ENCODE results near the gene CDKAL1. TPM values are rescaled to one million over a fixed set of nuclear protein-coding genes. Genes with fewer than 3 reads are reported as not detected.

The CDKAL1 gene
- total and polyA plus RNA-seq, 2 of the 13 experiments (the other 11 are each of a cell fraction or from before 2014, with no cell fraction given), result 9.5 to 27.7 TPM

- 100% methylated on average over 1 of the region's 1 CpG for WGBS (ENCODE audit: low lambda C conversion rate)
- Histone ChIP-seq H2AFZ (ENCODE audit: low read length) (no peak overlapping the region), H3K27ac (ENCODE audit: extremely low read length, insufficient read depth, low read length) (no peak overlapping the region), H3K9ac (ENCODE audit: insufficient read depth, low read depth, low read length) (no peak overlapping the region), H3K36me3 (replicated peaks in 1 of 2; ENCODE audit: control insufficient read depth in 1 of 2, insufficient read depth in 2 of 2, low read length in 2 of 2) (peaks cover 5 to 30% of the 10 kb centered on the region in 2 experiments; a peak in 3 of 5 replicates), H3K27me3 (ENCODE audit: control insufficient read depth in 1 of 2, insufficient read depth in 2 of 2, low read length in 2 of 2) (no peaks in the 10 kb centered on the region), H3K4me1 (ENCODE audit: insufficient read depth, low read length) (0 out of 2 replicates have a peak, but pooled peaks cover 5% of the 10 kb centered on the region), H4K20me1 (ENCODE audit: insufficient read depth, low read length) (no peaks in the 10 kb centered on the region), H3K79me2 (ENCODE audit: insufficient read depth, low read length) (no peaks in the 10 kb centered on the region), H3K4me2 (ENCODE audit: low read depth, low read length) (no peak overlapping the region), H3K4me3 (replicated peaks in 1 of 3; ENCODE audit: insufficient read depth in 1 of 3, low read depth in 2 of 3, low read length in 3 of 3) (no peak overlapping the region), H3K9me3 (ENCODE audit: low read length) (no peaks in the 10 kb centered on the region)
- DNase-seq (ENCODE audit: low spot score) (no peak), ATAC-seq (no peak), FAIRE-seq (no peak)
- TF ChIP-seq MAFK (conservative IDR thresholded peaks at IDR 0.05 in 1 of 2, IDR thresholded peaks at IDR 0.05 in 1 of 2; ENCODE audit: low read length in 2 of 2) (peak; percentile 95 to 97), ZBTB21 (CRISPR knock-in tag; IDR thresholded peaks at IDR 0.05) (no peak), MAFF (IDR thresholded peaks at IDR 0.05; ENCODE audit: low read depth, low read length) (peak; percentile 96)
- intact Hi-C loops (cut with micrococcal nuclease; ENCODE audit: unreplicated experiment) (no loop called here), in situ Hi-C loops (cut with HindIII; ENCODE audit: extremely low pct_ligation_motif_present, low pct_unique_long_range_greater_than_20kb) (no loop called here)
- BruUV-seq (replicated peaks), result no TSS peak
- ChIA-PET CTCF (ENCODE audit: low intra/inter-chr PET ratio, low total read pairs) (no interaction called here), POLR2A (no interaction called here)
These were observed 46.8 kb downstream of the CDKAL1 start for GRCh38 chr6:20581070-20581469.

- Histone ChIP-seq H2AFZ (ENCODE audit: low read length) (no peak overlapping the region), H3K27me3 (ENCODE audit: control insufficient read depth in 1 of 2, insufficient read depth in 2 of 2, low read length in 2 of 2) (no peaks in the 10 kb centered on the region), H3K4me1 (ENCODE audit: insufficient read depth, low read length) (0 out of 2 replicates have a peak, but pooled peaks cover 5% of the 10 kb centered on the region), H3K27ac (ENCODE audit: extremely low read length, insufficient read depth, low read length) (no peak overlapping the region), H3K79me2 (ENCODE audit: insufficient read depth, low read length) (no peaks in the 10 kb centered on the region), H3K4me3 (replicated peaks in 1 of 3; ENCODE audit: insufficient read depth in 1 of 3, low read depth in 2 of 3, low read length in 3 of 3) (no peak overlapping the region), H3K36me3 (replicated peaks in 1 of 2; ENCODE audit: control insufficient read depth in 1 of 2, insufficient read depth in 2 of 2, low read length in 2 of 2) (peaks cover 5 to 16% of the 10 kb centered on the region in 2 experiments; a peak in 3 of 5 replicates), H3K9ac (ENCODE audit: insufficient read depth, low read depth, low read length) (no peak overlapping the region), H4K20me1 (ENCODE audit: insufficient read depth, low read length) (no peaks in the 10 kb centered on the region), H3K4me2 (ENCODE audit: low read depth, low read length) (no peak overlapping the region), H3K9me3 (ENCODE audit: low read length) (no peaks in the 10 kb centered on the region)
- ChIA-PET POLR2A (no interaction called here), CTCF (ENCODE audit: low intra/inter-chr PET ratio, low total read pairs) (no interaction called here)
- TF ChIP-seq BCL6 (CRISPR knock-in tag; IDR thresholded peaks at IDR 0.05), result no peak
- no peak for TF ChIP-seq ZNF205 (CRISPR knock-in tag; IDR thresholded peaks at IDR 0.05)
- TF ChIP-seq SMAD9 (CRISPR knock-in tag; IDR thresholded peaks at IDR 0.05), result no peak
- no peak for TF ChIP-seq FOXA1 (IDR thresholded peaks at IDR 0.05)
- TF ChIP-seq FOXA1 (CRISPR knock-in tag; IDR thresholded peaks at IDR 0.05), result 0 out of 2 replicates have a peak, but pooled peaks have one; percentile 16
- TF ChIP-seq PPARG (CRISPR knock-in tag; conservative IDR thresholded peaks at IDR 0.05), result no peak
- 0 out of 2 replicates have a peak, but pooled peaks have one; percentile 23 for TF ChIP-seq CEBPG (CRISPR knock-in tag; IDR thresholded peaks at IDR 0.05)
- in situ Hi-C loops (cut with HindIII; ENCODE audit: extremely low pct_ligation_motif_present, low pct_unique_long_range_greater_than_20kb) (no loop called here), intact Hi-C loops (cut with micrococcal nuclease; ENCODE audit: unreplicated experiment) (no loop called here)
- 94% methylated on average over 4 of the region's 4 CpGs for WGBS (ENCODE audit: low lambda C conversion rate)
- no TSS peak for BruUV-seq (replicated peaks)
- no peak for ATAC-seq
- no peak for FAIRE-seq
- no peak for DNase-seq (ENCODE audit: low spot score)
These were observed 48.6 kb downstream of the CDKAL1 start for GRCh38 chr6:20582586-20583443.
